ENCODE data around the gene MAEA. TPM values are rescaled to one million over a fixed set of nuclear protein-coding genes. Genes with fewer than 3 reads are reported as not detected.

MAEA gene
- total and polyA plus RNA-seq, 2 experiments from 2014 or later = 49.8 to 99.0 TPM

- TF ChIP-seq ZNF462 (CRISPR knock-in tag; IDR thresholded peaks at IDR 0.05) = no peak
- no peak for TF ChIP-seq STAT1 (IDR thresholded peaks at IDR 0.05; ENCODE audit: unreplicated experiment)
- no peak for TF ChIP-seq ZNF331 (CRISPR knock-in tag; IDR thresholded peaks at IDR 0.05; ENCODE audit: low read depth)
- TF ChIP-seq EZH2 (IDR thresholded peaks at IDR 0.05; ENCODE audit: low read depth, unreplicated experiment) = no peak
- TF ChIP-seq CREB1 (CRISPR knock-in tag; IDR thresholded peaks at IDR 0.05; ENCODE audit: low read depth) = no peak
- no peak for TF ChIP-seq EZH2phosphoT487 (IDR thresholded peaks at IDR 0.05; ENCODE audit: unreplicated experiment)
- TF ChIP-seq JUNB (IDR thresholded peaks at IDR 0.05; ENCODE audit: unreplicated experiment) = no peak
- no peak for TF ChIP-seq ZNF114 (CRISPR knock-in tag; IDR thresholded peaks at IDR 0.05)
- no peak for TF ChIP-seq NANOG (IDR thresholded peaks at IDR 0.05; ENCODE audit: borderline replicate concordance)
- no peak for TF ChIP-seq POLR2AphosphoS5 (IDR thresholded peaks at IDR 0.05; ENCODE audit: low read depth)
Measured at GRCh38 chr4:1297023-1297395, 7.3 kb downstream of the MAEA start (continued).
